Lung (tissue), 12 donors: ENCODE data around the gene MELK. TPM values are rescaled to one million over a fixed set of nuclear protein-coding genes. Genes with fewer than 3 reads are reported as not detected.

Experiments used
- ATAC-seq: fragments of 200-7000 bp; cut with Tn5 transposase; one replicate; pipeline ENCODE4 v1.9.1; 2020; ENCODE audit warnings: moderate number of reproducible peaks; ENCODE audit not compliant: insufficient read depth, low FRiP score
- DNase-seq, 3 donors: peaks; one replicate each; pipeline ENCODE4 v3.0.0-alpha.2; 2013 to 2017
- H3K27ac ChIP-seq, 2 donors: one replicate each; pipeline ENCODE4 v1.5.1; 2013; ENCODE audit warnings: mild to moderate bottlenecking in 2 of 2, moderate library complexity in 2 of 2, control low read depth in 1 of 2, inconsistent platforms in 1 of 2, low read depth in 1 of 2, low read length in 1 of 2
- H3K27me3 ChIP-seq, 3 donors: one replicate each; pipeline ENCODE4 v1.5.1; 2013; ENCODE audit warnings: low read length in 2 of 3; ENCODE audit not compliant: control insufficient read depth in 3 of 3, insufficient read depth in 3 of 3
- H3K36me3 ChIP-seq, 4 donors: one replicate each; pipeline ENCODE4 v1.5.1; 2013; ENCODE audit warnings: low read length in 4 of 4, mild to moderate bottlenecking in 1 of 4, moderate library complexity in 1 of 4; ENCODE audit not compliant: control insufficient read depth in 4 of 4, insufficient read depth in 4 of 4
- H3K4me1 ChIP-seq, 5 donors: one replicate each; pipeline ENCODE4 v1.5.1; 2013; ENCODE audit warnings: low read length in 5 of 5, mild to moderate bottlenecking in 2 of 5, moderate library complexity in 1 of 5; ENCODE audit not compliant: control insufficient read depth in 5 of 5, insufficient read depth in 5 of 5
- H3K4me3 ChIP-seq: one replicate; pipeline ENCODE4 v1.5.1; 2013; ENCODE audit warnings: mild to moderate bottlenecking, control low read depth, moderate library complexity
- H3K9ac ChIP-seq, 2 donors: one replicate each; pipeline ENCODE4 v1.5.1; 2013; ENCODE audit warnings: low read length in 2 of 2, control low read depth in 1 of 2; ENCODE audit not compliant: insufficient read depth in 1 of 2
- H3K9me3 ChIP-seq, 4 donors: one replicate each; pipeline ENCODE4 v1.5.1; 2013; ENCODE audit warnings: low read length in 3 of 4, mild to moderate bottlenecking in 1 of 4, moderate library complexity in 1 of 4; ENCODE audit not compliant: control insufficient read depth in 4 of 4, insufficient read depth in 3 of 4
- CTCF ChIP-seq: IDR thresholded peaks from 2 replicates; pipeline ENCODE4 v1.5.1; 2012; ENCODE audit warnings: mild to moderate bottlenecking; ENCODE audit errors: control extremely low read depth, extremely low read depth
- WGBS, 2 donors: extraction: QIAGEN DNeasy Blood & Tissue Kit; methylation state at CpG; one replicate each; pipeline ENCODE4 v1.1.7; 2013; 5-methylcytosine and 5-hydroxymethylcytosine counted together
- polyA plus RNA-seq, 2 donors: library from polyadenylated mRNA; stranded (reverse); fragments of 200-250 nt; gene quantifications; one replicate each; pipeline ENCODE4 v1.2.1, GENCODE V29; 2013
- total RNA-seq, 2 donors: library from RNA; depleted of rRNA in 1 of 2; stranded (reverse); fragments of >200 nt in 1 of 2; gene quantifications; one replicate each; pipeline ENCODE4 v1.2.1, GENCODE V29; 2014 to 2021
- donor health status: control.
- donor health status: control.
- donor health status: Bipolar disorder and iron deficiency.
- donor health status: healthy.
- donor health status: DM: yes; HTN: yes; CAD: no.

Gene MELK
- total and polyA plus RNA-seq, 4 donors: 0.88 to 3.5 (median 1.5) TPM

- no peak overlapping the region for H3K4me3 ChIP-seq
- H3K27me3 ChIP-seq: peaks cover 0 to 3% (median 0%) of the 10 kb centered on the region in 3 donors
- no peak for TF ChIP-seq CTCF
- no peaks in the 10 kb centered on the region for H3K4me1 ChIP-seq
- DNase-seq (no peak), ATAC-seq (no peak)
- H3K9ac ChIP-seq: no peak overlapping the region
- H3K27ac ChIP-seq: no peak overlapping the region
- WGBS, 2 donors: 84 to 94% methylated on average over 3 of the region's 3 CpGs
- H3K9me3 ChIP-seq: peaks cover 0 to 2% (median 0%) of the 10 kb centered on the region in 4 donors
- no peaks in the 10 kb centered on the region for H3K36me3 ChIP-seq
Observed at GRCh38 chr9:36686471-36686870, 113.8 kb downstream of the MELK start.

- Histone ChIP-seq H3K9me3 (no peaks in the 10 kb centered on the region), H3K4me1 (no peaks in the 10 kb centered on the region), H3K27ac (no peak overlapping the region), H3K27me3 (peaks cover 0 to 3% (median 0%) of the 10 kb centered on the region in 3 donors), H3K4me3 (no peak overlapping the region), H3K9ac (no peak overlapping the region), H3K36me3 (no peaks in the 10 kb centered on the region)
- 79 to 84% methylated on average over 1 of the region's 1 CpG for WGBS, 2 donors
- TF ChIP-seq CTCF: no peak
- ATAC-seq: no peak
- no peak for DNase-seq
Observed at GRCh38 chr9:36690412-36691168, 117.9 kb downstream of the MELK start.

DNA sequence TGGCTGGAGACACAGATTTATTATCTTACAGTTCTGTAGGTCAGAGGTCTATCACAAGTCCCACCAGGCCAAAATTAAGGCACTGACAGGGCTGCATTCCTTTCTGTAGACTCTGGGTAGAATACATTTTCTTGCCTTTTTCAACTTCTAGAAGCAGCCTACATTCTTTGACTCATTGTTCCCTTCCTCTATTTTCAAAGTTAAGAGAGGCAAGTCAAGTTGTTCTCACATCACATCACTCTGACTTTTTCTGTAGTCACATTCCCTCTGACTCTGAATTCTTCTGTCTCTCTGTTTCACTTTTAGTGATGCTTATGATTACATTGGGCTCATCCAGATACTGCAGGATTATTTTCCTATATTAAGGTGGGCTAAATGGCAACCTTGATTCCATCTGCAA is 119.0 kb downstream of the MELK start:
- no peak for ATAC-seq
- no peak overlapping the region for H3K9ac ChIP-seq

More for the DNA sequence above, 119.0 kb downstream of the MELK start:
- no peak for DNase-seq
- TF ChIP-seq CTCF: no peak
- Histone ChIP-seq H3K9me3 (no peaks in the 10 kb centered on the region), H3K4me3 (no peak overlapping the region), H3K36me3 (no peaks in the 10 kb centered on the region), H3K4me1 (no peaks in the 10 kb centered on the region), H3K27ac (no peak overlapping the region), H3K27me3 (peaks cover 0 to 3% (median 0%) of the 10 kb centered on the region in 3 donors)
